ENCODE results near the gene PRR30.
"Not testable (repeated sequence)": the region's sequence is repeated elsewhere in the genome, so short reads cannot be mapped to it uniquely, and the experiment has no call there.

The PRR30 gene

DNA sequence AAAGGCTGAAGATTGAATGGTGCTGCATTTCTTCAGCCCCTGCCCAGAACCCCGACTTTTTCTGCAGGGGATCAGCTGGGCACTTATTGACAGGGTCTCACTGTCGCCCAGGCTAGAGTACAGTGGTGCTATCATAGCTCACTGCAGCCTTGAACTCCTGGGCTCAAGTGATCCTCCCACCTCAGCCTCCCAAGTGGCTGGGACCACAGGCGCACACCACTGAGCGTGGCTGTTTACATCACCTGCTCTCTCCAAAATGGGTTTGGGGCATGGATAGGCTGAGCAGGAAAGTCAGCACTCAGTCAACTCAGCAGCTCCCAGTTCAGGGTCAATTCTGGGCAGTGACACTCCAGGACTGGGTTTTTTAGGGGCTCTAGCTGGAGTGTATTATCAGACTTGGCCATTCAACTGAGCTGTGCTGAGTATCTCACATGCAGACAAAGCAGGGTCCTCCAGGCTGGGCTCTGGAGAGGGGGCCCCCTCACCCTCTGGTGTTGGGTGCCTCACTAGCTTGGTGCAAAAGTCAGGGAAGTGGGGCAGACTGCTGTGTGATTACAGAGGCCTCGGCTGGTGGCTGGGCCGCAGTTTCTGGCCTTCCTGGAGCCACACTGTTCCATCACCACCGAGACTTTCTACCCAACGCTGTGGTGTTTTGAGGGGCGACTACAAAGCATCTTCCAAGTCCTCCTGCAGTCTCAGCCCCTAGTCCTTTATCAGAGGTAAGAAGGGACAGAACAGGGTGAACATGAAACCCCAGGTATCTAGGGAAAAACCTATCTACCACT lies 11.1 kb downstream of the PRR30 start:
- no peak for DNase-seq

DNA sequence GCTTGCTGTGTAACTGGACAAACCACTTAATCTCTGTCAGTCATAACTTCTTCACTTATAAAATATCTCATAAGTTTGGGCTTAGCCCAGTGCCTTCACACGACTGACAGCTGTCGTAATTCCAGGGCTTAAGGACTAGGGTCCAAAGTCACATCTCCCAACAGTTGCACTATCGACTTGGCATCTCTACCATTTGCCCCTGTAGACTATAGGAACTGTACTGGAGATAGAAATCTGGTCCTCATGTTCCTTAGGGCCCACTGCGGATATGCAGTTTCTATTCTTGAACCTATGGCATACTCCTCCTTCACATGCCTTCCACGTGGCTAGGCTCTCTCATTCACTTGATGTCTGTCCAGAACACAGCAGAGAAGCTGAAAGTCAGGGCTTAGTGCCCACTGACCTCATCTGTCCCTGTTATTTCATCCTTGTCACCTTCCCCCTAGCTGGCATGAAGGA lies 12.9 kb downstream of the PRR30 start:
- no peak for DNase-seq

DNA sequence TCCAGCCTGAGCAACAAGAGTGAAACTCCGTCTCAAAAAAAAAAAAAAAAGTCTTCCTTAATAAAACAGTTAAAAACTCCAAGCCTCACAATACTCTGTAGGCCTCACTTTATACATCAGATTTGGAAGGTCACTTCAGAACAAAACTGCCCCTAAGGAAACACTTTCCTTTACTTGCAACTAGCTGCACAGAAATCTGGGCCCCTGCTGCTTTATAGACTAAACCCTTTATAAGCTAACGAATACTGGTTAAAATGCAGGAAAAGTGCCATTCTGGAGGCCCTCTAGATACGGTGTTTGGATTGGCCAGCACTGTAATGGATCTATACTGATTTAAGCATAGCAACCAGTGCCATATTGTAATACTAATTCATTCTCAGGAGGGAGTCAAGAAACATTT lies 14.1 kb downstream of the PRR30 start:
- DNase-seq, result no peak

DNA sequence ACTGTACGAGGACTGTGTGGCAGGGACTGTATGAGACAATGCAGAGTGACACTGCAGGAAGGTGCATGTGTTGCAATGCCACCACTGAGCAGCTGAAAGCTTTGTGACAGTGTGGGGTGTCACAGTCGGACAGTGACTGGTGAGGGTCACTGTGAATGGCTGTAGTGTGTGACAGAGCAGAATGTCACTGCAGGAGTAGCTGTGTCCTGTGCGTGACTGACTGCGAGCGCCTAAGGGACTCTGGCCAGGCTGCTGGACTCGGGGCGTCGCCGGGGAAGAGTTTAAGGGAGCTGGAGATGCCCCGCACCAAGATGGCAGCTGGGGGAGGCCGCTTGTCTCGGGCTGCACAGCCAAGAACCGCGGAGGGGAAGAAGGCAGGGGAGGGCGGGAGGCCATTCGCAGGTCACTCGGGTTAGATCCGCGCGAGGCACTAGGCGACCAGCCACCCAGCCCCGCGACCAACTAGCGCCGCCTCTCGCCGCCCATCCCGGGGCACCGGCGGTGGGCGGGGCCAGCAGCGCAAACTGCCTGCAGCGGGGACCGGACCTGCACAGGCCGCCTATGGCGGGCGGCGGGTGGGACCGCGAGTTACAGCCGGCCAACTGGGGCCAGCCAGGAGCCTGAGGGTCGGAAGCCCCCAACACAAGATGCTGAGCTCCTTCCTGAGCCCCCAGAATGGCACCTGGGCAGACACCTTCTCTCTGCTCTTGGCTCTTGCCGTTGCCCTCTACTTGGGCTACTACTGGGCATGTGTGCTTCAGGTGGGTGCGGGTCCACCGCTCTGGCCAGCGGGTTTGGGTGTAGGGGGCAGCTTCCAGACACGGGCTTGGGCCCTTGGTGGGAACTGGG lies 15.7 kb downstream of the PRR30 start, which contains the start of gene ABHD1:
Gene ABHD1, plus strand, starts transcription at position 514 of the 849 bp plus-strand sequence. Its CDS starts 134 bp downstream, at position 648.
- DNase-seq, result peak; percentile 11 to 55

DNA sequence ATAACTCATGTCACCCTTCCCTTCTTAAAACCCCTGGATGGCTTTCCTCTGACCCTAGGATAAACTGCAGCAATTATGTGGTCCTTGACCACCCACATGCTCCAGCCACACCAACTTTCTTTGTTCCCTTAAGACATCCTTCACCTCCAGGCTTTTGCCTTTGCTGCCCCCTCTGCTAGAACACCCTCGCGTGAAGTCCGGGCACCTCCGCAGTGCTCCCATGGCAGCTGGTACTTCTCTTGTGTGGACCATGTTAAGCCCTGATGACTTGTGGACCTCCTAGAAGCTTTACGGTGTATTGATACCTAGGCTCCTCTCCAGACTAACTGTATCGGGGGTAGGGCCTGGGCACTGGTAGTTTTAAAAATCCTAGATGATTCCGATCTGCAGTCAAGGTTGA lies 16.4 kb downstream of the PRR30 start:
- no peak for DNase-seq

DNA sequence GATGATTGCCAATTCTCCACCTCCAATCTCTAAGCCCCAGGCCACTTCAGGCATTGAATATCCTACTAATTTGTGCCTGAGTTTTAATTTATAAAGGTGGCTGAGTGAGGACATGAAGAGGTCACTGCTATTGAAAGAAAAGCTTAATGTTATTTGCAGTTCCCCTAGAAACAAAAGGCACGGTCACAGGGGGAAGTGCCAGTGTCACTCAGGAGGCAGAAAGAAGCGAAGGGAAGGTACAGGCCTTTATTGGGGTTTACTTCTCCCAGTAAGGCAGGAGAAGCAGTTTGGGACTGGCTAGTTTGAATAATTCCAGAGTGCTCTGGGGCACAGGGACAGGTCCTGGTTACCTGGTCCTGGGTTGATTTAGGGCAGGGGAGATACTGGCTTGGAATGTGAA lies 17.3 kb downstream of the PRR30 start:
- no peak for DNase-seq

DNA sequence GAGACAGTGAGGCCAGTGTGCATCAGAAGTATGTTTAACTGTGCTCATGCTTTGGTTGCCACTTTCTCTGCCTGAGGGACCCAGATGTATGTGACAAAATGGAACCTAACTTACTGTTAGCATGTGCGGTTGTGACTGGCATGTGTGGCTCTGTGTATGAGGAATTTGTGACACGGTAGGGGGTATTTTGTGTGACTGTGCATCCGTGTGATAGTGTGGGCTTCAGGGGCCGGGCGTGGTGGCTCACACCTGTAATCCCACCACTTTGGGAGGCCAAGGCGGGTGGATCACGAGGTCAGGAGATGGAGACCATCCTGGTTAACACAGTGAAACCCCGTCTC lies 19.9 kb downstream of the PRR30 start:
- DNase-seq, result not testable (repeated sequence)

DNA sequence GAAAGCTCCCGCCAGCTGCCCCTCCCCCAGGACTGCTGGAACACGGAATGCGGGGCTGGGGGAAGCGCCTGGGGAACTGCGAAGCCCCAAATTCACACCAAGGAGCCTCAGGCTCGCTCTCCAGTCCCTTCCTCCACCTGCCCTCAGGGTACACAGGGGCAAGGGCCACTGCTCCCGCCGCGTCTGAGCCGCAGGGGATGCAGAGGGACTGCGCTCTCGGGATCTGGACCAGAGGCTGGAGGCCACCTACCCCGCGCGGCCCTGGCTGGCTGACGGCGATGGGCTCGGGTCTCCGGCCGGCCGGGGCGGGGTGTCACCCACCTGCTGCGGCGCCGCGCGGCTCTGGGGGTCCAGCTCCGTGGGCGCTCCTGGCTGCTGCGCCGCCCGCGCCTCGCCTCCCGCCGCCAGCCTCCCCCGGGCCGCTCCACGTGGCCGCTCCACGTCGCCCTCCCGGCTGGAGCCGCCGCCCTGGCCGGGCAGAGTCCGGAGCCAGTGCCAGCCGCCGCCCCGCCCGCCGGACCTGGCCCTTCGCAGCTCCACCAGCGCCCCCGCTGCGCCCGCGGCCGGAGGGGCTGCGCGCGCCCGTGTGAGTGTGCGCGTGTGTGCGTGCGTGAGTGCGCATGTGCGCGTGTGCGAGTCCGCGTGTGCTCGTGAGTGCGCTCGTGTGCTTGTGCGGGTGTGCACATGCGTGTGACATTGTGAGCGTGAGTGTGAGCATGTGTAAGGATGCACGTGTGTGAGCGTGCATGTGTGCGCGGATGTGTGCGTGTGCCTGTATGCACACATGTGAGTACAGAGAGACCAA lies 20.5 kb downstream of the PRR30 start, which contains the start of gene CGREF1:
Gene CGREF1, minus strand, starts transcription at position 604 of the 805 bp plus-strand sequence. CDS start 14,762 bp downstream, outside the sequence.
- DNase-seq, result no peak

DNA sequence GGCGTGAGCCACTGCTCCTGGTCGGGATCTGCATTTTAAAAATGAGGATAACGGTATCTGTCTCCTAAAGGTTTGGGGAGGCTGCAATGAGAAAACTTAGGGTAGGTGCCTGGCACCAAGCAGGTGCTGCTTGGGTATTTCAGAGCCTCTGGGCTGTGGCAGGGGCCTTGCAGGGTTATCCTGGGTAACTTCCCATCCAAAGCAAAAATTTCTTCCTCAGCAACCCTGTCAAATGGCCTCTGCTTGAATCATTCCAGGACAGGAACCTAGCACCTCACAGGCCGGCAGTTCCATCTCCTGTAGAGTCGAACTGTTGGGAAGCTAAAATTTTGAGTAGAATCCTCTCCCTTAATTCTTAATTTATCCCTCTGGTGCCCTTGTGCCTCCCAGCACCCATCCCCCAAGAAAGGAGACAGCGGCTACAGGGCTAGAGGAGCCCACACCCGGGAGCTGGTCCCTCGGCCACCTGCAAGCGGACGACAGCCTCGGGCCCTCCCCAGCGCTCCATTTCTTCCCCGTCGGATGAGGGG lies 21.1 kb downstream of the PRR30 start:
- DNase-seq, result no peak

DNA sequence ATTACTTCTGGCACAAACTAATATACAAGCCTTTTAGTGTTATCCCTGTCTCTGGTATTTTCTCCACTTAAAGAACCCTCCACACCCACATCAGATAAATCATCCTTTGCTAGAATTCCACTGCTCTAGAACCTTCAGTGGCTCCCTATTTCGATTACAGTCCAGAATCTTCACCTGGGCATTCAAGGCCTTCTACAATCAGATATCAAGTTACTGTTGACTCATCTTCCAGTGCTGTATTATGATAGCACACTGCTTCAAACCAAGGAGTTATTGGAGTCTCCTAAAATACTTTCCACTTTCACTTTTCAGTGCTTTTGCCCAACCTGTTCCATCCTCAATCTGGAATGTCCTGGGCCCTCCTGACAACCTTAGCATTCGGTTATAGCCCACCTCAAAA lies 23.7 kb downstream of the PRR30 start:
- DNase-seq, result no peak

DNA sequence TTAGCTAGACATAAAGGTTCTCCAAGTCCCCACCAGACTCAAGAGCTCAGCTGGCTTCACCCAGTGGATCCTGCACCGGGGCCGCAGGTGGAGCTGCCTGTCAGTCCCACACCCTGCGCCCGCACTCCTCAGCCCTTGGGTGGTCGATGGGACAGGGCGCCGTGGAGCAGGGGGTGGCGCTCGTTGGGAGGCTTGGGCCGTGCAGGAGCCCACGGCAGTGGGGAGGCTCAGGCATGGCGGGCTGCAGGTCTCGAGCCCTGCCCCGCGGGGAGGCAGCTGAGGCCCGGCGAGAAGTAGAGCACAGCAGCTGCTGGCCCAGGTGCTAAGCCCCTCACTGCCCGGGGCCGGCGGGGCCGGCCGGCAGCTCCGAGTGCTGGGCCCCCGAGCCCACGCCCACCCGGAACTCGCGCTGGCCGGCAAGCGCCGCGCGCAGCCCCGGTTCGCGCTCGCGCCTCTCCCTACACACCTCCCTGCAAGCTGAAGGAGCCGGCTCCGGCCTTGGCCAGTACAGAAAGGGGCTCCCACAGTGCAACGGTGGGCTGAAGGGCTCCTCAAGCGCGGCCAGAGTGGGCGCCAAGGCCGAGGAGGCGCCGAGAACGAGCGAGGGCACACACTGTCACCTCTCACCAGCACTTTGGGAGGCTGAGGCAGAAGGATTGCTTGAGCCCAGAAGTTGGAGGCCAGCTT lies 27.7 kb downstream of the PRR30 start:
- DNase-seq, result not testable (repeated sequence)

DNA sequence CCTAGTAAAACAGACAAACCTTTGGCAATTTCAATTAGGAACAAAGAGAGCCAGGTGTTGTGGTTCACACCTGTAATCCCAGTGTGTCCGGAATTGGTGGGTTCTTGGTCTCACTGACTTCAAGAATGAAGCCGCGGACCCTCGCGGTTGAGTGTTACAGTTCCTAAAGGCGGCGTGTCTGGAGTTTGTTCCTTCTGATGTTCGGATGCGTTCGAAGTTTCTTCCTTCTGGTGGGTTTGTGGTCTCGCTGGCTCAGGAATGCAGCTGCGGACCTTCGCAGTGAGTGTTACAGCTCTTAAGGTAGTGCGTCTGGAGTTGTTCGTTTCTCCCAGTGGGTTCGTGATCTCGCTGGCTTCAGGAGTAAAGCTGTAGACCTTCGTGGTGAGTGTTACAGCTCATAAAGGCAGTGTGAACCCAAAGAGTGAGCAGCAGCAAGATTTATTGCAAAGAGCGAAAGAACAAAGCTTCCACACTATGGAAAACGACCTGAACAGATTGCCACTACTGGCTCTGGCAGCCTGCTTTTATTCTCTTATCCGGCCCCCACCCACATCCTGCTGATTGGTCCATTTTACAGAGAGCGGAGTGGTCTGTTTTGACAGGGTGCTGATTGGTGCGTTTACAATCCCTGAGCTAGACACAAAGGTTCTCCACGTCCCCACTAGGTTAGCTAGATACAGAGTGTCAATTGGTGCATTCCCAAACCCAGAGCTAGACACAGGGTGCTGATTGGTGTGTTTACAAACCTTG lies 28.4 kb downstream of the PRR30 start:
- not testable (repeated sequence) for DNase-seq

DNA sequence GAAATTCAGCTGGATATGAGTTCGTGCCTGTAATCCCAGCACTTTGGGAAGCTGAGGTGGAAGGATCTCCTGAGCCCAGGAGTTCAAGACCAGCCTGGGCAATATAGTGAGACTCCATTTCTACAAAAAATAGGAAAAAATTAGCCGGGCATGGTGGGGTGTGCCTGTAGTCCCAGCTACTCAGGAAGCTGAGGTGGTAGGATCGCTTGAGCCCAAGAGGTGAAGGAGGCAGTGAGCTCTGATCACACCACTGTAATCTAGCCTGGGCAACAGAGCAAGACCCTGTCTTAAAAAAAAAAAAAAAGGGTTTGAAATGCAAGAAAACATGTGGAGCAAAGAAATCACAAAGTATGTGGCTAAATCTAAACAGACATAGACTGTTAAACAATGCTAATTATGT lies 30.1 kb downstream of the PRR30 start:
- no peak for DNase-seq

DNA sequence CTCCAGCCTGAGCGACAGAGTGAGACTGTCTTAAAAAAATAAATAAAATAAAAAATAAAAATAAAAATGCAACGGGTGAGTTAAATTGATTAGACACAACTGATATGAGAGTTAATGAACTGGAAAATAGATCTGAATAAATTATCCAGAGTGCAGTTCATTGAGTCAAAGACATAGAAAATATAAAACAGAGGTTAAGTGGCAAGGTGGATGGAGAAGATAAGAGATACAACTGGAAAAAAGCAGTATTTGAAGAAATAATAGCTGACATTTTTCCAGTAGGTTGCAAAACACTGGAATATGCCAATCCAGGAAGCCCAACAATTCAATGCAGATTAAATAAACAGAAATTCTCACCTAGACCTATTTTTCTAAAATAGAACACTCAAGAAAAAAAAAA lies 31.0 kb downstream of the PRR30 start:
- DNase-seq, result no peak

DNA sequence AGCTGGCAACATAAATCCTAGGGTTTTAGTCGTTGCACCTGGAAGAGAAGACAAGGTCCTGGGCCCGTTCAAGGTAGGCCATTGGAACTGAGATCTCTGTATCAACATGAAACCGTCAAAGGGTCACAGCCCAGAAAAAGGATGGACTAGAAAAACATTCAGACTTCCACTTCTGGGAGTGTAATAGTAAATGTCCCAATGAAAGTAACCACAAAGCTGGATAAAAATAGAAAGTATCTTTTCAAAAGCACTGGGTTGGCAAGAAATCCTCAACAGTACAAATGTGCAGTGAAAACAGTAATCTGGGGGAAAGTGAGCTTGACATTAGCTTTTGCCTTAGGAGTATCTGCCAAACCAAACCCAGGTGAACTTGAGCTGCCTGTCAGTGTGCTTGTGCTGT lies 33.2 kb downstream of the PRR30 start:
- DNase-seq, result no peak

DNA sequence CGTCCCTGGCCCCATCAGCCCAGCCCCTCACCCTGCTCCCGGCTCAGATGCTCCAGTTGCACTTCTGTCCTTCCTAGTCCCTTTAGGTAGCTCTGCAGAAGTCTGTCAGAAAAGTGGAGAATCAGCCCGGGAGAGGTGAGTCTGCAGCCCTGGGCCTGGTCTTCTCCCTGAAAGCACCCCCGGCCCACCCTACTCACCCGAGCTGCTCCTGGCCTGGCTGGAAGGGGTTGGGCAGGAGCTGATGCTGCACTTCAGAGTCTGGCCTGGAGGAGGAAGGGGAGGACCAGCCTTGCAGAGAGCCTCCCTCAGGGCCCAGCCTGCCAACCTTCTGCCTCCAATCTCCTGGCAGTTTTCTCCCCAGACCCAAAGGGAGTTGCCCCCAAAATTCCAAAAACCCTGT lies 36.9 kb downstream of the PRR30 start:
- DNase-seq, result no peak

DNA sequence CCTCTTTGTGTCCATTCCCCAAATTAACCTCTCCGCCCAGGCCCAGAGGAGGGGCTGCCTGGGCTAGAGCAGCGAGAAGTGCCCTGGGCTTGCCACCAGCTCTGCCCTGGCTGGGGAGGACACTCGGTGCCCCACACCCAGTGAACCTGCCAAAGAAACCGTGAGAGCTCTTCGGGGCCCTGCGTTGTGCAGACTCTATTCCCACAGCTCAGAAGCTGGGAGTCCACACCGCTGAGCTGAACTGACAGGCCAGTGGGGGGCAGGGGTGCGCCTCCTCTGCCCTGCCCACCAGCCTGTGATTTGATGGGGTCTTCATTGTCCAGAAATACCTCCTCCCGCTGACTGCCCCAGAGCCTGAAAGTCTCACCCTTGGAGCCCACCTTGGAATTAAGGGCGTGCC lies 39.2 kb downstream of the PRR30 start:
- DNase-seq, result no peak

DNA sequence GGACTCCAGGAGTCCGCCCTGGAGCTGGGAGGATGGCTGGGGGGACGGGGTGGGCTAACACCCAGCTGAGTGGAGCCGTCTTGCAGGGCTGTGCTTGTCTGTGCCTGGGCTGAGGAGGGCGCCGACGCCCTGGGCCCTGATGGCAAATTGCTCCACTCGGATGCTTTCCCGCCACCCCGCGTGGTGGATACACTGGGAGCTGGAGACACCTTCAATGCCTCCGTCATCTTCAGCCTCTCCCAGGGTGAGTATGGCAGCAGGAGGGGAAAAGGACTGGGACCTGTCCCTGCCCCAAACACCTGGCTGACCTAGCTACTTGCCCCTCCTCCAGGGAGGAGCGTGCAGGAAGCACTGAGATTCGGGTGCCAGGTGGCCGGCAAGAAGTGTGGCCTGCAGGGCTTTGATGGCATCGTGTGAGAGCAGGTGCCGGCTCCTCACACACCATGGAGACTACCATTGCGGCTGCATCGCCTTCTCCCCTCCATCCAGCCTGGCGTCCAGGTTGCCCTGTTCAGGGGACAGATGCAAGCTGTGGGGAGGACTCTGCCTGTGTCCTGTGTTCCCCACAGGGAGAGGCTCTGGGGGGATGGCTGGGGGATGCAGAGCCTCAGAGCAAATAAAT lies 39.8 kb downstream of the PRR30 start:
- no peak for DNase-seq

DNA sequence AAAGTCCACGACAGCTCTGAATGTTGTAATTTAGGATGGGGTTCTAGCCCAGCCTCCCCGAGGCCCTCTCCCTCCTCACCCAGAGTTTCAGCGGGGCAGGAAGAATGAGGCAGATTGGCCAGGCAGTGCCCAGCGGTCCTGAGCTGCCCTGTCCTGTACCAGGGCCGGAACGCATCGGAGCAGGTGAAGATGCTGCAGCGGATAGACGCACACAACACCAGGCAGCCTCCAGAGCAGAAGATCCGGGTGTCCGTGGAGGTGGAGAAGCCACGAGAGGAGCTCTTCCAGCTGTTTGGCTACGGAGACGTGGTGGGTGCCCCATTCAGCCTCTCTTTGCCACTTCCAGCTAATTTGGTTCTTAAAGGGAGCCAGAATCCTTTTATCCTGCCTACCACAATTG lies 41.9 kb downstream of the PRR30 start:
- DNase-seq, result no peak

DNA sequence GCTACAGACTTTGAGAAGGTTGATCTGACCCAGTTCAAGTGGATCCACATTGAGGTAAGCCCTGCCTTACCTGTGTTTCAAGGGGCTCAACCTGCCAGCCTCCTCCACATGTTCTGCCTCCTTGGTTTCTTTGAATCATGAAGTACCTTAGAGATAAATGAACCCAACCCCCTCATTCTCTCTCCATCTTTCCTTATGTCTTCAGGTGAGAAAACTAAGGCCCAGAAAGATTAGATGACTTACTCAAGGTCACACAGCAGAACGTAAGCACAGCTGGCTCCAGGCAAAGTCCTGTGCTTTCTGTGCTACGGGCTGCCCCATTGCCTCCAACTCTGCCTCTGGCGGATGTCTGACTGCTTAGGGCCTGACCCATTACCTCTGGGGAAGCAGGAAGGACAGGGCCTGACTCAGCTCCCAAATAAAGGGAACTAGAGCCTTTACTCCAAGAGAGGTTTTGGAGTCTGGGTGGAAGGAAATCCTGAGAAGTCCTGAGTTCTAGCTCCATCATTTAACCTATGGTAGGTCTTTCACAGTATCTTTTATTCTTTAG lies 42.4 kb downstream of the PRR30 start:
- no peak for DNase-seq
